Lung (tissue), 12 donors: ENCODE measurements around the gene SLC1A7. TPM values are rescaled to one million over a fixed set of nuclear protein-coding genes. Genes with fewer than 3 reads are reported as not detected.

Experiments used
- ATAC-seq: fragments of 200-7000 bp; cut with Tn5 transposase; one replicate; pipeline ENCODE4 v1.9.1; 2020; ENCODE audit warnings: moderate number of reproducible peaks; ENCODE audit not compliant: insufficient read depth, low FRiP score
- DNase-seq, 3 donors: peaks; one replicate each; pipeline ENCODE4 v3.0.0-alpha.2; 2013 to 2017
- H3K27ac ChIP-seq, 2 donors: one replicate each; pipeline ENCODE4 v1.5.1; 2013; ENCODE audit warnings: mild to moderate bottlenecking in 2 of 2, moderate library complexity in 2 of 2, control low read depth in 1 of 2, inconsistent platforms in 1 of 2, low read depth in 1 of 2, low read length in 1 of 2
- H3K27me3 ChIP-seq, 3 donors: one replicate each; pipeline ENCODE4 v1.5.1; 2013; ENCODE audit warnings: low read length in 2 of 3; ENCODE audit not compliant: control insufficient read depth in 3 of 3, insufficient read depth in 3 of 3
- H3K36me3 ChIP-seq, 4 donors: one replicate each; pipeline ENCODE4 v1.5.1; 2013; ENCODE audit warnings: low read length in 4 of 4, mild to moderate bottlenecking in 1 of 4, moderate library complexity in 1 of 4; ENCODE audit not compliant: control insufficient read depth in 4 of 4, insufficient read depth in 4 of 4
- H3K4me1 ChIP-seq, 5 donors: one replicate each; pipeline ENCODE4 v1.5.1; 2013; ENCODE audit warnings: low read length in 5 of 5, mild to moderate bottlenecking in 2 of 5, moderate library complexity in 1 of 5; ENCODE audit not compliant: control insufficient read depth in 5 of 5, insufficient read depth in 5 of 5
- H3K4me3 ChIP-seq: one replicate; pipeline ENCODE4 v1.5.1; 2013; ENCODE audit warnings: mild to moderate bottlenecking, control low read depth, moderate library complexity
- H3K9ac ChIP-seq, 2 donors: one replicate each; pipeline ENCODE4 v1.5.1; 2013; ENCODE audit warnings: low read length in 2 of 2, control low read depth in 1 of 2; ENCODE audit not compliant: insufficient read depth in 1 of 2
- H3K9me3 ChIP-seq, 4 donors: one replicate each; pipeline ENCODE4 v1.5.1; 2013; ENCODE audit warnings: low read length in 3 of 4, mild to moderate bottlenecking in 1 of 4, moderate library complexity in 1 of 4; ENCODE audit not compliant: control insufficient read depth in 4 of 4, insufficient read depth in 3 of 4
- WGBS, 2 donors: extraction: QIAGEN DNeasy Blood & Tissue Kit; methylation state at CpG; one replicate each; pipeline ENCODE4 v1.1.7; 2013; 5-methylcytosine and 5-hydroxymethylcytosine counted together
- polyA plus RNA-seq, 2 donors: library from polyadenylated mRNA; stranded (reverse); fragments of 200-250 nt; gene quantifications; one replicate each; pipeline ENCODE4 v1.2.1, GENCODE V29; 2013
- total RNA-seq, 2 donors: library from RNA; depleted of rRNA in 1 of 2; stranded (reverse); fragments of >200 nt in 1 of 2; gene quantifications; one replicate each; pipeline ENCODE4 v1.2.1, GENCODE V29; 2014 to 2021
- TF ChIP-seq, protein P1 (sequence below): IDR thresholded peaks from 2 replicates; pipeline ENCODE4 v1.5.1; 2012; ENCODE audit warnings: mild to moderate bottlenecking; ENCODE audit errors: control extremely low read depth, extremely low read depth
- donor health status: control.
- donor health status: control.
- donor health status: Bipolar disorder and iron deficiency.
- donor health status: healthy.
- donor health status: DM: yes; HTN: yes; CAD: no.

Gene SLC1A7
- total and polyA plus RNA-seq, 4 donors, result 0.14 to 0.81 (median 0.38) TPM

DNA sequence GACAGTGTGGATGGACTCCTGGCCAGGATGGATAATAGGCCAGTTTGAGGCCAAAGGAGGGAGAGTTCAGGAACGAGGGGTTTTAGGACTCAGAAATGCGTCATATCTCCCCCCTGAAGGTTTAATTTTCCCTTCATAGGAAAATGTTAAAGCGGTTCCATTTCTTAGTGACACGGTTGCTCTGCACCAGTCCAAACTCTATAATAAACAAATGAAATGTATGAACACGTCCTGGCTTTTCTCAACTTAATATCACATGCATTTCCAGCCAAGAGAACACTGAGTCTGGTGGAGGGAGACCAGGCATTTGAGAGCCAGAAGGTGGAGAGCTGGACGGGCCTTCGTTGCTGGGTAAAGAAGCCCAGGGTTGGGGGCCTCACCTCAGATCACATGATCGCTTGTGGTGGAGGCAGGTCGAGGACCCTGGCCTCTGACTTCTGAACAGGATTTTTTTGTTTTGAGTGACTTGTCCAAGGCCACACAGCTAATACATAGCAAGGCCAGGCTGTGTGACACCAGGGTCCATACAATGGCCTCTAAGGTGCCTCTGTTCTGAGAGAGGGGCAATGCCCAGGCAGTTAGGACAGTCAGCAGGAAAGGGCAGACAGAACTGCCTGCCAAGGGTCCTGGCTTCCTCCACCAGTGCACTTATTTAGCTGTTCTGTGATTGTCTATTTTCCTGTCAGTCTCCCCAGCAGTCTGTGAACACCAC, 11.4 kb downstream of the SLC1A7 start:
- H3K4me3 ChIP-seq, result no peak overlapping the region
- peaks cover 0 to 35% (median 5%) of the 10 kb centered on the region in 5 donors for H3K4me1 ChIP-seq
- 78 to 85% methylated on average over 9 of the region's 9 CpGs for WGBS, 2 donors
- H3K9me3 ChIP-seq, result no peaks in the 10 kb centered on the region
- H3K27me3 ChIP-seq, result no peaks in the 10 kb centered on the region
- ATAC-seq (no peak), DNase-seq (peak in 2 of 3 donors; percentile 12 to 54)
- H3K27ac ChIP-seq, result no peak overlapping the region
- no peaks in the 10 kb centered on the region for H3K36me3 ChIP-seq
- TF ChIP-seq, protein P1, sequence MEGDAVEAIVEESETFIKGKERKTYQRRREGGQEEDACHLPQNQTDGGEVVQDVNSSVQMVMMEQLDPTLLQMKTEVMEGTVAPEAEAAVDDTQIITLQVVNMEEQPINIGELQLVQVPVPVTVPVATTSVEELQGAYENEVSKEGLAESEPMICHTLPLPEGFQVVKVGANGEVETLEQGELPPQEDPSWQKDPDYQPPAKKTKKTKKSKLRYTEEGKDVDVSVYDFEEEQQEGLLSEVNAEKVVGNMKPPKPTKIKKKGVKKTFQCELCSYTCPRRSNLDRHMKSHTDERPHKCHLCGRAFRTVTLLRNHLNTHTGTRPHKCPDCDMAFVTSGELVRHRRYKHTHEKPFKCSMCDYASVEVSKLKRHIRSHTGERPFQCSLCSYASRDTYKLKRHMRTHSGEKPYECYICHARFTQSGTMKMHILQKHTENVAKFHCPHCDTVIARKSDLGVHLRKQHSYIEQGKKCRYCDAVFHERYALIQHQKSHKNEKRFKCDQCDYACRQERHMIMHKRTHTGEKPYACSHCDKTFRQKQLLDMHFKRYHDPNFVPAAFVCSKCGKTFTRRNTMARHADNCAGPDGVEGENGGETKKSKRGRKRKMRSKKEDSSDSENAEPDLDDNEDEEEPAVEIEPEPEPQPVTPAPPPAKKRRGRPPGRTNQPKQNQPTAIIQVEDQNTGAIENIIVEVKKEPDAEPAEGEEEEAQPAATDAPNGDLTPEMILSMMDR, result no peak
- H3K9ac ChIP-seq, result no peak overlapping the region

DNA sequence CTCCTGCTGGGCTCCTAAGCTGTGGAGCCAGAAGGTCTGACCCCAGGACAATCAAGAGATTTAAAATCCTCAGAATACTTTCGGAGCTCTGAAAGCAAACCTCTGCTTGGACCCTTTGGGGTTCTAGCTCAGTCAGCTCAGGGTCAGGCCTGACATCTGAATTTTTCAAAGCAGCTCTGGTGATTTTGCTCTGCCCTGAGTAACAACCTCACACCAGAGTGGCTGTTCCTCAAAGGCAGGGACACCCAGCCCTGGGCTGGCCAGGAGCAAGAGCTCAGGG, 11.9 kb downstream of the SLC1A7 start:
- ATAC-seq (no peak), DNase-seq (peak in 1 of 3 donors; percentile 9)
- Histone ChIP-seq H3K9me3 (no peaks in the 10 kb centered on the region), H3K9ac (no peak overlapping the region), H3K27me3 (no peaks in the 10 kb centered on the region), H3K27ac (no peak overlapping the region), H3K4me3 (no peak overlapping the region), H3K36me3 (no peaks in the 10 kb centered on the region), H3K4me1 (peaks cover 0 to 38% (median 5%) of the 10 kb centered on the region in 5 donors)
- TF ChIP-seq, protein P1, result no peak
- 90 to 93% methylated on average over 1 of the region's 1 CpG for WGBS, 2 donors

DNA sequence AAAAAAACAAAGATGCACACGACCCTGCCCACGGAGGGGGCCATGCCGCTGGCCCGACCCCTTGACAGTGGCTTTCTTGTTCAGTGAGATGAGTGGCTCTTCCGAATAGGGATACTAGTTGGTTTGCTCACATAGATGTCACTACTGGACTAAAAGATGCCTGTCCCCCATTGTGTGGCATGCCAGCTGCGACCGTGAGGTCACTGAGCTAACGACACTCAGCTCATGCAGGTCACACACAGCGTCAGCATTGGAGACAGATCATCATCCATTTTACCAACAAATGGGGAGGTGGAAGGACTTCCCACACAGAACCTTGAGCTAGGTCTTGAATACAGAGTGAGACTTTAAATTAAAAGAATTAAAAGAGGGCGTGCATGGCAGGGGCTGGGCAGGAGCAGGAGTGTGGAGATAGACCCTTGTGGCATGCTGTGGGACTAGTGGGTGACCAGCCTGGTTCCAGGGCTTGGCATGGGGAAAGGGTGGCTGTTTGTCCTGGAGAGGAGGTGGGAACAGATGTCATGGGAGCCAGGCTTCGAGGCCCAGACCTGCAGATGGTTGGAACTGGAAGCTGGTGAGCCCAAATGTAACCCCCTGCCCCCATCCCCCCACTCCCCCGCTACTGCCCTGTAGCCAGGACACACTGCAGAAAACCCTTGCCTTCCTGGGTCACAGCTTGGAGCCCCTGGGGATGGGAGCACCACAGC, 12.4 kb downstream of the SLC1A7 start:
- ATAC-seq, result no peak
- Histone ChIP-seq H3K4me1 (peaks cover 0 to 38% (median 5%) of the 10 kb centered on the region in 5 donors), H3K27ac (no peak overlapping the region), H3K9me3 (no peaks in the 10 kb centered on the region), H3K36me3 (no peaks in the 10 kb centered on the region), H3K27me3 (no peaks in the 10 kb centered on the region), H3K9ac (no peak overlapping the region), H3K4me3 (no peak overlapping the region)
- TF ChIP-seq, protein P1, result no peak
- 82 to 90% methylated on average over 11 to 12 of the region's 12 CpGs for WGBS, 2 donors
- DNase-seq, result peak in 1 of 3 donors; percentile 6
